ENCODE measurements around the gene CHTF18.
"Not testable (repeated sequence)": the region's sequence is repeated elsewhere in the genome, so short reads cannot be mapped to it uniquely, and the experiment has no call there.

CHTF18 gene

DNA sequence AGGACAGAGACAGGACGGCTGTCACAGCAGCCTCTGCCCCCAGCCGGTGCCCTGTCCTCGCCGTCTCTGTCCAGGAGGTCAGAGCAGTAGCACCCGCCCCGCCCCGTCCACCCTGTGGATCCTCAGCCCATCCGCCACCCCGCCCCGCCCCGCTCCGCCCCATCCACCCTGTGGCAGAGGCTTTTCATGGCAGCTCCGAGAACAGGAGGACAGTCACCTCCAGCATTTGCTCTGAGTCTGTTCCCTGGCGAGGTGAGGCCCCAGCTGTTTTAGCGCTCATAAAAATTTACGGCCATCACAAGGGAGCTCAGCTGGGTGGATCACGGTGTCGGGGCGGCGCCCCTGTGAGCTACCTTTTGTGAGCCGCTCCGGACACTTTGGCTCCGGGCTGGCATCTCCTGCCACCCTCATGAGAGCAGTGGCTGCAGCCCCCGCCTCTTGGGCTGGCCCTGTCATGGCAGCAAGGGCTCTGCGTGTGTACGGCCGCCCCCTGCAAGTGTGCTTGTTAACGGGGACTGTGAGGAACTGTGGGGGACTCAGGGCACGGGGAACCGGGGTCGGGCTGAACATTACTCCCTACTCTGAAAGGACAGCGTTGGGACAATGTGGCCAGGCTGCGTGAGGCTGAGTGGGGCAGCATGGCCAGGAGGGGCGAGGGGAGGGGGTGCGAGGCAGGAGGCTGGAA, 44.4 kb downstream of the CHTF18 start:
- no peak for DNase-seq

DNA sequence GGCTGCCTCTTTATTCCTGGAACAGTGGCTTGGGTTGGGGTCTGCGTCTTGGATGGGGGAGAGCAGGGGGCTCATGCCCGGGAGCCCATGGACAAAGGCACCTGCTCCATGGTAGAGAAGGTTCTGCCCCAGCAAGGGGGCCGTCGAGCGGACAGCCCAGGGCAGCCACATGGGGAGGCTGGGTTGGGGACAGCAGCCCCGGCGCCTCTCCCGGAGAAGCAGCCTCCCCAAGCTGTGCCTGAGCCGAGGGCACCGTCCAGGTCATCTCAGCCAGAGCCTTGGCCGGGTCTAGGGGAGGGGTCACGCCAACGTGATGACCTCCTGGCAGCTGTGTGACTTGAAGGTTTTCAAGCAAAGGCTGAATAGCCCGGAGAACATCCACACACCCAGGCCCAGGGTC, 45.0 kb downstream of the CHTF18 start:
- no peak for DNase-seq

DNA sequence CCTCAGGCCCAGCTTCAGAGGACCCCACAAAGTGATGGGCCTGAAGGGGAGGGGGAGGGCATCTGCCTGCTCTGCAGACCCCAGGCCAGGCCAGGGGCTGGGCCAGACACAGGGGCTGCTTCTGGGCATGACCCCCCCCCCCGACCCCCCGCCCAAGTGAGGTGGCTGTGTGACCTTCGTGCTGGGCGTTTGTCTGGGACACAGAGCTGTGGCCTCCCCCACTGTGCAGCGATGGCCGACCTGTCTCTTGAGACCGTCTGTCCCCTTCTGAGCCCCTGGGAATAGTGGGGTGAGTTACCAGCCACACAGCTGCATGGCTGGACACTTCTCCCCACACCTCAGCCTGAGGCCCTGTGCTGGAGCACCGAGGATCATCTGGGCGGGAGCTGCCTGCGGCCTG, 47.0 kb downstream of the CHTF18 start:
- DNase-seq, result no peak

- DNase-seq, result no peak
Observed at GRCh38 chr16:836221-836620, 47.8 kb downstream of the CHTF18 start.

DNA sequence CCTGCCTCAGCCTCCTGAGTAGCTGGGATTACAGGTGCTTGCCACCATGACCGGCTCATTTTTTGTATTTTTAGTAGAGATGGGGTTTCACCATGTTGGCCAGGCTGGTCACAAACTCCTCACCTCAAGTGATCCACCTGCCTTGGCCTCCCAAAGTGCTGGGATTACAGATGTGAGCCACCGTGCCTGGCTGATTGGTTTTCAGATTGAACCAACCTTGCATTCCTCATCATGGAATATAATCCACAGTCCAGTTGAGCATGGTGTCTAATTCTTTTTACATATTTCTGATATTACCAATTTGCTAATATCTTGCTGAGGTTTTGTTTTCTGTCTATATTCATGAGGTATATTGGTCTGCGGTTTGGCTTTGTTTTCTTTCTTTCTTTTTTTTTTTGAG, 48.4 kb downstream of the CHTF18 start:
- DNase-seq, result not testable (repeated sequence)

GRCh38 chr16:838741-839140, 50.3 kb downstream of the CHTF18 start:
- no peak for DNase-seq

DNA sequence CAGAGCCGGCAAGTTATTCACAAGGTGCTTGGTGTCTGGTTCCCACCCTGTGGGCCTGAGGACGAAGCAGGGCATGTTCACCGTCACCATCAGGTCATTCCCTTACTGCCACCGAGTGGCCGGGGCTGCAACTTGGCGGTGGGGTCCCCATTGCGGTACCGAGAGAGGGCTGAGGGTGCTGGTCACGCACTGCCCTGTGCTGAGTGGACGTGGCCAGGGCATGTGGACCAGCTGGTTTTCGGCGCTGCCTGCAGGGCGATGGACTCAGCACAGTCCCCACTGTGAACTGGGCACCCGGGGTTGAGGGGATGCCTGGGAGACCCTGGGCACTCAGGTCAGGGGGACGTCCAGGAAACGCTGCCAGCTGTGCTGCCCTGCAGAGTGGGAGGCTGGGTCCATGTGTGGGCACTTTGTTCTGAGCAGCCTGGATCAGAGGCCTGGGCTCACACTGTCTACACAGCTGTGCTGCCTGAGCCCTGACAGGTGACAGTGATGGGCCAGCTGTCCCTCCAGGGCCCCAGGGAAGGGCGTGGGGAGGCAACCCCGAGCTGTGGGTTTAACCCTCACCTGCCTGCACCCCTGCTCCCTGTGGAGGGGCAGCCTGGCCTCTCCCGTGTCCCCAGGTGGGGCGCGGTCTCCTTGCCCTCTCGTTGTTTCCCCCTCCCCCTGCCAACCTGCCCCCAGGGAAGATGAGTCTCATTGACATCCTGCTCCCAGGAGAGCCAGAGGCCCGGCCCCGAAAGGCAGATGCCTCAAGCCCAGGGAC, 51.4 kb downstream of the CHTF18 start:
- no peak for DNase-seq

- DNase-seq, result no peak
Observed at GRCh38 chr16:840561-841454, 52.4 kb downstream of the CHTF18 start.

GRCh38 chr16:841455-842060, 53.1 kb downstream of the CHTF18 start:
- no peak for DNase-seq

GRCh38 chr16:842061-842476, 53.6 kb downstream of the CHTF18 start:
- no peak for DNase-seq

DNA sequence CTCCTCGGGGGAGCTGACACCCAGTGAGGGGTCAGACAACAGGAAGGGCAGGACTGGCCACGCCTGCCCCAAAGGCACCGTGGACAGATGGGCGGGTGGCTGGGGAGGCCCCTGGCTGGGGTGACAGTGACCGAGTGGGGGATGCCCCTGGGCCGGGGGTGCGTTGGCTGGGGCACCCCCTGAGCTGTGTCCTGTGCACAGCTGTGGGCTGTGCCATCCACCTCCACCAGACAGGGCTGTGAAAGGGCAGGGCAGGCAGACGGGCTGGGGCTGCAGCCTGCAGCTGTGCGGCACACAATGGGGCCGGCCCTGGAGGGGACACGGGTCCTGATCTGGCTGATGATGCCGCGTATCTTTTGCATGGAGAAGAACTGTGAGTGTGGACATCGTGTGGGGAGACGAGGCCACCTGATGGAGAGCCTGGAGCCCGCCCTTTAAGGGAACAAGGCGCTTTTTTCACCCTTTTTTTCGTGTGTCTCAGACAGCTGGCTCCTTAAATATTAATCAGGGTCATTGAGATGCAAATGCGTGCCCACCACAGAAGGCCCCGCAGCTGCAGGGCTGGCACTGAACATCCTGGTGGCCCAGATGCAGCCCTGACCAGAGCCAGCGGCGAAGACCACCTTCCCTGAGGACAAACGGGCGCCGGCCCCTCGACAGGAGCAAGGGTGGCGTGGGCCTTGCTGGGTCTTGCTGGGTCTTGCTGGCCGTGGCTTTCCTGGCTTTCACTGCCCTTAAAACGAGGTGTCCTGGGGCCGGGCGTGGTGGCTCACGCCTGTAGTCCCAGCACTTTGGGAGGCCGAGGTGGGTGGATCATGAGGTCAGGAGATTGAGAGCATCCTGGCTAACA, 54.5 kb downstream of the CHTF18 start:
- no peak for DNase-seq

DNA sequence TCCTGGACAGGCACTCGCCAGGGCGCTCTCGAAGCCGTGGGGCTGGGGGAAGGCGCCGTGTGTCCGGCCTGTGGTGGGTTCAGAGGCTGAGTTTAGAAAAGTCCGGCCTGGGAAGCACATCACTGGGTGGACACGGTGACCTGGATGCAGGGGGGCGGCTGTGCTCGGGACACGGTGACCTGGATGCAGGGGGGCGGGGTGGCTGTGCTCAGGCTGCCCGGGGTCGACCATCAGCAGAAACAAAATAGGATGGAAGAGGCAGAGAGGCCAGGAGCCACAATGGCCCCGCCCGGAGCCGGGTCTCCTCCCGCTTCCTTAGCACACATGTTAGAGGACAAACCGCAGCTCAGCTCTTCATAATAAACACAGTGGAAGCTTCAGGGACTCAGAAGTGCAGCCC, 55.4 kb downstream of the CHTF18 start:
- no peak for DNase-seq

DNA sequence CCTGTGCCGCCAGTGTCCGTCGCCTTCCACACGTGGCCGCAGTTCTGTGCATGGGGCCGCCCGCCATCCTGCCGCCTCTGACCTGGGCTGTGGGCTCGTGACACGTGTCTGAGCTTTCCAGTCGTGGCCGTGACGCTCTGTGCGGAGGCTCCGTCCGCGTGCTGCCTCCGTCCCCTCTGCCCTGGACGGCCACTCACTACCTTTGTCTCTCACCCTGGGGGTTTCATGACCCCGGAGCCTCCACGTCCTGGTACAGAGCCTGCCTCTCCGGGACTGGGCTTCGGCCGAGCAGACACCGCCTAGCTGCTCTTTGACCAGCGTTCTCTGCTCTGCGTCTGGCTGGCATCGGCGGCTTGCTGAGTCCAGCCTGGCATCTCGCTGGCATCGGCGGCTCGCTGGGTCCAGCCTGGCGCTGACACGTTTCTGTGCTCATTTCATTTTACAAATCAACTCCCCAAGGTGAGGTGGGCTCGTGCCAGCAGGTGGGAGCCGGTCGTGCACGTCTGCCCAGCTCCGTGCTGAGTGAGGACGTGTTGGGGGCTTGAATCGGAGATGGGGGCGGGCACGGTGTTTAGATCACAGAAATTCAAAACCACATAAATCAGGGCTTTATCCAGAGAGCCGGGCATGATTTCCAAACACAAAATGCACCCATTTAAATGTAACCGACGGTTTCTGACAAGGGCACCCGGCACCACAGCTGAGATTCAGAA, 56.4 kb downstream of the CHTF18 start:
- DNase-seq, result no peak

- no peak for DNase-seq
Observed at GRCh38 chr16:845351-845745, 56.9 kb downstream of the CHTF18 start.

GRCh38 chr16:847151-847550, 58.7 kb downstream of the CHTF18 start:
- no peak for DNase-seq
